Stimulated activated CD8-positive, alpha-beta memory T cell treated with anti-CD3 and anti-CD28 coated beads, Interleukin-2, amount 100 ng/mL, for 1 hour (primary cell): ENCODE results near the gene NPIPB2.
"Not testable (repeated sequence)": the region's sequence is repeated elsewhere in the genome, so short reads cannot be mapped to it uniquely, and the experiment has no call there.

Experiments
- DNase-seq, 2 donors: peaks; one replicate each; pipeline ENCODE4 v3.0.0-alpha.2; 2020; ENCODE audit warnings: low read depth in 2 of 2

Gene NPIPB2

DNA sequence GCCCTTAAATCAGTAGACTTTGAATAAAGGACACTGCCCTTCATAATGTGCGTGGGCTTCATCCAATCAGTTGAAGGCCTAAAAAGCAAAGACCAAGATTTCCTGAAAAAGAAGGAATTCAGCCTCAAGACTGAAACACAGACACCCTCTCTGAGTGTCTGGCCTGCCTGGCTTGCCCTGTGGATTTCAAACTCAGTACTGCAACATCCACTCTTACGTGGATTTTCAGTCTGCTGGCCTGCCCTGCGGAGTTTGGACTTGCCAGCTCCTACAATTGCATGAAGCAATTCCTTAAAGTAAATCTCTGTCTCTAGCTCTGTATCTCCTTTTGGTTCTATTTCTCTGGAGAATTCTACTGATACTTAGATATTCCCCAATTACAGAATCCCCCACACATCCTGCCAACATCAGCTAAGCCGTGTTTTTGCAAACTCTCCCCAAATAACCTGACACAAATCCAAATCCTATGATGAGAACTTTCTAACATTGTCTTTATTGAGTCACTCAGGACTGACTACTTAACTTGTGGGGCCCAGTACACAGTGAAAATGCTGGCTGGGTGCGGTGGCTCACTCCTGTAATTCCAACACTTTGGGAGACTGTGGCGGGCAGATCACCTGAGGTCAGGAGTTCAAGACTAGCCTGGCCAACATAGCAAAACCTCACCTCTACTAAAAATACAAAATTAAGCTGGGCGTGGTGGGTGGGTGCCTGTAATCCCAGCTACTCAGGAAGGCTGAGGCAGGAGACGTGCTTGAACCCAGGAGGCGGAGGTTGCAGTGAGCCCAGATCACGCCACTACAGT, 15.9 kb upstream of the NPIPB2 start:
- no peak for DNase-seq

GRCh38 chr16:11956558-11956957, 14.7 kb upstream of the NPIPB2 start:
- DNase-seq, result no peak

DNA sequence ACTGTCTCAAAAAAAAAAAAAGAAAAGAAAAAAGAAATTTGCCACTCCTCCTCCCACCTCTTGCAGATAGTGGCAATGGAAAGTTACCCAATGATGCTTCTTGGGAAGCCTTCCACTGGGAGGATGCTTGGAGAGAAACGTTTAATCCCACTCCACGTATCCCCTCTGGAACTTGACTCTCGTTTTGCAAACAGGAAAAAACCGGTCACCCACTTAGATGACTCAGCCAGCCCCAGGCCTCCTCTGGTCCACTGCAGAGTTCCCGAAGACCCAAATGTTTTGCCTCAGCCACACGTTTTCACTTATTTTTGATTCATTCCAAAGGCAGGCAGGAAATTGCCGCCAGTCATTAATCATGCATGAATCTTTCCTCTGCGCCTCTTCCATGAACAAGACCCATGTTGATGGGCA, 13.9 kb upstream of the NPIPB2 start:
- no peak for DNase-seq

GRCh38 chr16:11953576-11953975, 11.7 kb upstream of the NPIPB2 start:
- not testable (repeated sequence) for DNase-seq

GRCh38 chr16:11950388-11950787, 8.5 kb upstream of the NPIPB2 start:
- no peak for DNase-seq

- no peak for DNase-seq
These were observed 7.7 kb upstream of the NPIPB2 start for GRCh38 chr16:11949527-11949926.

- no peak for DNase-seq
These were observed 7.0 kb upstream of the NPIPB2 start for GRCh38 chr16:11948819-11949218.

DNA sequence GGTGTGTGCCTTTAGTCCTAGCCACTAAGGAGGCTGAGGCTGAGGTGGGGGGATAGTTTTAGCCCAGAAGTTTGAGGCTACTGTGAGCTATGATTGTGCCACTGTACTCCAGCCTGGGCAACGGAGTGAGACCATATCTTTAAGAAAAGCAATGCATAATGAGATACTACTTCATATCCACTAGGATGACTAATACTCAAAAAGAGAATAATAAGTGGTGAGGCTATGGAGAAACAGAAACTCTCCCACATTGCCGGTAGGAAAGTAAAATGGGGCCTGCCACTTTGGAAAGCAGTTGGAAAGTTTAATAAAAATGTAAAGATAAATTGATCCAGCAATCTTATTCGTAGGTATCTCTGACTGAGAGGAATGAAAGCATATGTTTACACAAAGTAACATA, 4.6 kb upstream of the NPIPB2 start:
- DNase-seq, result no peak

DNA sequence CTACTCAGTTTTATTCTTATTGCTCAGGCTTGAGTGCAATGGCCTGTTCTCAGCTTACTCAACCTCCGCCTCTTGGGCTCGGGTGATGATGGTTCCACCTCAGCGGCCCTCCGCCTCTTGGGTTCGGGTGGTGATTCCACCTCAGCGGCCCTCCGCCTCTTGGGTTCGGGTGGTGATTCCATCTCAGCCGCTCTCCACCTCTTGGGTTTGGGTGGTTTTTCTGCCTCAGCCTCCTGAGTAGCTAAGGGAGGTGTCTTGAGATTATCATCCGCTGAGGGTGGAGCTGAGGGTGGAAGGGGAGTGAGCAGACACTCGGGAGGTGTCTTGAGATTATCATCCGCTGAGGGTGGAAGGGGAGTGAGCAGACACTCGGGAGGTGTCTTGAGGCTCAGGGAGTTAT, 14.5 kb downstream of the NPIPB2 start:
- not testable (repeated sequence) for DNase-seq

GRCh38 chr16:11924046-11924445, 17.8 kb downstream of the NPIPB2 start:
- DNase-seq, result not testable (repeated sequence)

GRCh38 chr16:11916524-11917285, 25.1 kb downstream of the NPIPB2 start:
- no peak for DNase-seq

DNA sequence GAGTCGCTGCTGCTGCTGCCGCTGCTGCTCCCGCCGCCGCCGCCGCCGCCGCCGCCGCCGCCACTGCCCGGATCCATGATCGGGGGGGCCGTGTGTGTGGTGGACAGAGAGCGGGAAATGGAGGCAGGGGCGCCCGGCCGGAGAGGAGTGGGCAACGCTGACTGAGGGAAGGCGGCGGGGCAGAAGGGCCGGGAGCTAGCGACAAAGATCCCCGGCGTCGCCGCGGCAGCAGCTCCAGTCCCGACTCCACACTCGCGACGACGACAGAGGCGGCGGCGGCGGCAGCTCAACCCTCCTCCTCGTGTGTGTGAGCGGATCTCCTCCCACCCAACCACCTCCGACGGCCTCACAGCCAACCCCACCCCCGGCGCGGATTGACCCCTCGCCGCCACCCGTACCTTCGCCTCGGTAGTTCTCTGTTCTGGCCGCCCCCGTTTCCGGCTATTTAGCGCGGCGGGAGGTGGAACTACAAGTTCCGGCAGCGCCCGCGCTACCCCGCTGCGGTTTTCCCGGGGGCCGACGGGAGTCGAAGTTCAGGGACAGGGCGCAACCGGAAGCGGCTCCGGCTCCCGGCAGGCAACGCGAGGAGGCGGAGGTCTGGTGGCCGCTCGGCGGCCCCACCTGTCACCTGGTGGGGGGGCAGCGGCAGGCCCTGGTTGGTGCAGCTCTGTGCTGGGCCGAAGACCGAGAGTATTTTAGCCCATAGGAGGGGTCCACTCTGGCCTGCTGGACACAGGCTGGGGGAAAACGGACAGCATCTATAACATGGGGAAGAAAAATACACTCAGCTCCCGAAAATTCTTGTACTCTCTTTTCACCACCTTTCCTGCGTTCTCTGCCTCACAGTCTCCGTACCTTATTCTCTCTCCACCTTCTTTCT, 26.0 kb downstream of the NPIPB2 start, which contains the start of gene GSPT1:
Gene GSPT1 (minus strand): TSS at position 313 of the 880 bp plus-strand sequence. CDS start 236 bp downstream, at position 77.
- peak; percentile 98 for DNase-seq

- DNase-seq, result no peak
These were observed 26.7 kb downstream of the NPIPB2 start for GRCh38 chr16:11915114-11915643.

- no peak for DNase-seq
These were observed 27.4 kb downstream of the NPIPB2 start for GRCh38 chr16:11914210-11915113.

DNA sequence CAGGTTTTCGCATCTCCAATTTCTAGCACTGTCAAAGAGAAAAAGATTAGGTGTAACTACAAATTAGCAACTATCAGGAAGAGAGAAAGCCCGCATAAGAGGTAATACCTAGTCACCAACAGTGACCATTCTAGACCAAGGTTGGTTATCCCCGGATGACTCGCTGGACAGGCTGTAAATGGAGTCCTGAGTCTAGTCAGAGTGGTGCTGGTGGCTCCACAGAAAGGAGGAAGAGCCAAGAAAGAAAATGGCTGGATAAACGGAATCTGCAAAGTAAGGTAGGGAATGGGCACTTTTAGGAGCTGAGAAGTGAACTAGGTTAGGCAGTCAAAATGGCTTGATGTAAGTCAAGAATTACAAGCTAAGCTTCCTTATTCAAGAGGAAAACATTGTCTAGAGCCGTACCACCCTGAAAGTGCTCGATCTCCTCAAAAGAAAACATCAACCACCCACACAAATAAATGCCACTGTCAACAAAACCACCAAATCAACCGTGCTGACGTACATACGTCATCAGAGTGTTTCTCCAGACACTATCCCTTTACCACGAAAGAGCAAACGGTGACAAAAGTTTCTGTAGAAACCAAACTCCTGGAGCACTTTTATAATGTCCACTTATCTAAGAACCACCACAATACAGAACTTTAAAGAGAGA, 28.3 kb downstream of the NPIPB2 start:
- no peak for DNase-seq

- no peak for DNase-seq
These were observed 31.9 kb downstream of the NPIPB2 start for GRCh38 chr16:11909653-11910545.

DNA sequence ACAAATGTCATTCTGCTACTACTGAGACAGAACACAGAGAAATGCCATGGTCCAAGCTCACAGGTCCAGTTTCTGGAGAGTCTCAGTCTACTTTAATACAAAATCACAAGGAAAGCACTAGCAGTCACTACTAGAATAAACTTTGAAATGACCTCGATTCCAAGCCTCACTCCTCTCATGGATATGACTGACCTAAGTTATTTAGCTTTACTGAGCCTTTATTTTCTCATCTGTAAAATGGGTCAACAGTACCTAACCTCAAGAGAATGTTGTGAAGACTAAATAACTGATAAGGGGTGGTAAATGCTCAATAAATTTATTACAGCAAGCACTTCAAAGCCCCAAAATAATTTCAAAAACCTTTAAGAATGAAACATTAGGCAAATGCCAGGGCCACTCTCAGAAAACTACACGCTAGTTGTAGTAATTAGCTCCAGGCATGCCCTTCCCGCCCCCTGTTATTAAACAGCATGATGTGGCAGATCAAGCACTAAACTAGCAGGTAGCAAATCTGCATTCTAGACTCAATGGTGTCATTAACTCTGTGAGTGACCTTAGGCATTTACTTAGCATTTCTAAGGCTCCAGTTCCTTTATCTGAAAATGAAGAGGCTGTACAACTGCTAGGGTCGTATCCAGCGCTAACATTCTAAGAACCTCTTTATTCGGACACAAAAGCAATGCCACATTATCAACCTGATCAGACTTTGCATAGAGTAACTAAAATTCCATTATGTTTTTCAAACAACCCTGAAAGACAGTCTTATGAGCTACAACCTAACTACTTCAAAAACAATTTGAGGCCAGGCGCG, 34.5 kb downstream of the NPIPB2 start:
- no peak for DNase-seq

- no peak for DNase-seq
These were observed 37.9 kb downstream of the NPIPB2 start for GRCh38 chr16:11903906-11904305.
